ENCODE data around the gene IFT88. TPM values are rescaled to one million over a fixed set of nuclear protein-coding genes. Genes with fewer than 3 reads are reported as not detected.

IFT88 gene
- total RNA-seq, 3 donors from 2014 or later (not counting 1 experiment from before 2014, with no cell fraction given) = 9.2 to 13.9 (median 13.9) TPM

GRCh38 chr13:20573636-20574035 is 6.7 kb downstream of the IFT88 start:
- H3K4me3 ChIP-seq (ENCODE audit: low read length) = no peak overlapping the region
- no peaks in the 10 kb centered on the region for H3K27me3 Mint-ChIP-seq (ENCODE audit: low read depth in 2 of 2)
- H3K27me3 ChIP-seq (ENCODE audit: control insufficient read depth, insufficient read depth, low read length) = no peaks in the 10 kb centered on the region
- TF ChIP-seq, protein P1, sequence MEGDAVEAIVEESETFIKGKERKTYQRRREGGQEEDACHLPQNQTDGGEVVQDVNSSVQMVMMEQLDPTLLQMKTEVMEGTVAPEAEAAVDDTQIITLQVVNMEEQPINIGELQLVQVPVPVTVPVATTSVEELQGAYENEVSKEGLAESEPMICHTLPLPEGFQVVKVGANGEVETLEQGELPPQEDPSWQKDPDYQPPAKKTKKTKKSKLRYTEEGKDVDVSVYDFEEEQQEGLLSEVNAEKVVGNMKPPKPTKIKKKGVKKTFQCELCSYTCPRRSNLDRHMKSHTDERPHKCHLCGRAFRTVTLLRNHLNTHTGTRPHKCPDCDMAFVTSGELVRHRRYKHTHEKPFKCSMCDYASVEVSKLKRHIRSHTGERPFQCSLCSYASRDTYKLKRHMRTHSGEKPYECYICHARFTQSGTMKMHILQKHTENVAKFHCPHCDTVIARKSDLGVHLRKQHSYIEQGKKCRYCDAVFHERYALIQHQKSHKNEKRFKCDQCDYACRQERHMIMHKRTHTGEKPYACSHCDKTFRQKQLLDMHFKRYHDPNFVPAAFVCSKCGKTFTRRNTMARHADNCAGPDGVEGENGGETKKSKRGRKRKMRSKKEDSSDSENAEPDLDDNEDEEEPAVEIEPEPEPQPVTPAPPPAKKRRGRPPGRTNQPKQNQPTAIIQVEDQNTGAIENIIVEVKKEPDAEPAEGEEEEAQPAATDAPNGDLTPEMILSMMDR (IDR thresholded peaks at IDR 0.05) = no peak
- DNase-seq = no peak
- no peaks in the 10 kb centered on the region for H3K36me3 Mint-ChIP-seq
- H3K9me3 ChIP-seq (ENCODE audit: control insufficient read depth, insufficient read depth, low read length) = no peaks in the 10 kb centered on the region
- intact Hi-C loops (cut with micrococcal nuclease) = no loop called here
- H3K4me1 ChIP-seq (ENCODE audit: control insufficient read depth, insufficient read depth, low read length) = no peaks in the 10 kb centered on the region
- H3K36me3 ChIP-seq (ENCODE audit: control insufficient read depth, insufficient read depth, low read length) = peaks cover 2% of the 10 kb centered on the region
- H3K4me3 Mint-ChIP-seq = no peak overlapping the region
- H3K9me3 Mint-ChIP-seq = no peaks in the 10 kb centered on the region
- H3K27ac Mint-ChIP-seq = no peak overlapping the region
- ATAC-seq = no peak
- no peaks in the 10 kb centered on the region for H3K4me1 Mint-ChIP-seq
- no peak overlapping the region for H3K27ac ChIP-seq (ENCODE audit: low read length)
- 100% methylated on average over 1 of the region's 2 CpGs for WGBS (ENCODE audit: insufficient coverage)

- H3K4me1 ChIP-seq (ENCODE audit: control insufficient read depth, insufficient read depth, low read length) = no peaks in the 10 kb centered on the region
- WGBS (ENCODE audit: insufficient coverage) = 97% methylated on average over 3 of the region's 3 CpGs
- Mint-ChIP-seq H3K36me3 (peaks cover 9% of the 10 kb centered on the region), H3K27ac (no peak overlapping the region), H3K4me3 (no peak overlapping the region), H3K4me1 (no peaks in the 10 kb centered on the region), H3K27me3 (ENCODE audit: low read depth in 2 of 2) (no peaks in the 10 kb centered on the region), H3K9me3 (no peaks in the 10 kb centered on the region)
- ATAC-seq (no peak), DNase-seq (no peak)
- no peak overlapping the region for H3K4me3 ChIP-seq (ENCODE audit: low read length)
- H3K27me3 ChIP-seq (ENCODE audit: control insufficient read depth, insufficient read depth, low read length) = no peaks in the 10 kb centered on the region
- H3K36me3 ChIP-seq (ENCODE audit: control insufficient read depth, insufficient read depth, low read length) = peaks cover 4% of the 10 kb centered on the region
- intact Hi-C loops (cut with micrococcal nuclease) = no loop called here
- no peaks in the 10 kb centered on the region for H3K9me3 ChIP-seq (ENCODE audit: control insufficient read depth, insufficient read depth, low read length)
- TF ChIP-seq, protein P1 (IDR thresholded peaks at IDR 0.05) = no peak
- no peak overlapping the region for H3K27ac ChIP-seq (ENCODE audit: low read length)
These were observed 12.2 kb downstream of the IFT88 start for GRCh38 chr13:20579191-20579590.

GRCh38 chr13:20580257-20580656 is 13.3 kb downstream of the IFT88 start:
- H3K27me3 ChIP-seq (ENCODE audit: control insufficient read depth, insufficient read depth, low read length) = no peaks in the 10 kb centered on the region
- H3K4me1 ChIP-seq (ENCODE audit: control insufficient read depth, insufficient read depth, low read length) = no peaks in the 10 kb centered on the region
- peaks cover 4% of the 10 kb centered on the region for H3K9me3 ChIP-seq (ENCODE audit: control insufficient read depth, insufficient read depth, low read length)
- intact Hi-C loops (cut with micrococcal nuclease) = no loop called here
- Mint-ChIP-seq H3K27ac (no peak overlapping the region), H3K27me3 (ENCODE audit: low read depth in 2 of 2) (no peaks in the 10 kb centered on the region), H3K4me1 (no peaks in the 10 kb centered on the region), H3K36me3 (peaks cover 9% of the 10 kb centered on the region), H3K4me3 (no peak overlapping the region), H3K9me3 (no peaks in the 10 kb centered on the region)
- H3K27ac ChIP-seq (ENCODE audit: low read length) = no peak overlapping the region
- ATAC-seq (no peak), DNase-seq (no peak)
- TF ChIP-seq, protein P1 (IDR thresholded peaks at IDR 0.05) = no peak
- H3K4me3 ChIP-seq (ENCODE audit: low read length) = no peak overlapping the region
- H3K36me3 ChIP-seq (ENCODE audit: control insufficient read depth, insufficient read depth, low read length) = peaks cover 3% of the 10 kb centered on the region
- 98% methylated on average over 4 of the region's 5 CpGs for WGBS (ENCODE audit: insufficient coverage)

DNA sequence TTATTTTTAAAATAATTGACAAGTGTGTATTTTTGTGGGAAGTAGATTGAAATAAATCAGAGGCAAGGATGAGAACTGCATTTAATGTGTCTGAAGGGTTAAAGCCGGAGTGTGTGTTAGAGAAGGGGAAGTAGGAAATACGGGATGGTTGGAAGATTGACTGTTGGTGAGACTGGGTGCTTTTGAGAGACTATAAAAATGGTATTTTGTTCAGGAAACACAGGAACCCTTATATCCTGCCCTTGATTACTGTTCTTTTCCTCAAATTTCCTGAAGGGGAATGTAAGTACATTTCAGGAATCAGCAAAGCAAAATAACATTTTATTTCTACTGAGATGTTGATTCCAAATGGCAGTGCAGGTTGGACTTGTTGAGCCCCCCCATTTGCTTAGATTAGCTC is 15.1 kb downstream of the IFT88 start:
- intact Hi-C loops (cut with micrococcal nuclease) = loop anchor here (1.0 kb wide), 1 partner anchor 87 kb away; no protein-coding TSS in a partner anchor
- Mint-ChIP-seq H3K9me3 (no peaks in the 10 kb centered on the region), H3K4me1 (no peaks in the 10 kb centered on the region), H3K27ac (no peak overlapping the region), H3K4me3 (no peak overlapping the region), H3K36me3 (peaks cover 9% of the 10 kb centered on the region), H3K27me3 (ENCODE audit: low read depth in 2 of 2) (no peaks in the 10 kb centered on the region)
- H3K36me3 ChIP-seq (ENCODE audit: control insufficient read depth, insufficient read depth, low read length) = peaks cover 3% of the 10 kb centered on the region
- peaks cover 4% of the 10 kb centered on the region for H3K9me3 ChIP-seq (ENCODE audit: control insufficient read depth, insufficient read depth, low read length)
- no peak overlapping the region for H3K27ac ChIP-seq (ENCODE audit: low read length)
- 34% methylated on average over 2 of the region's 2 CpGs for WGBS (ENCODE audit: insufficient coverage)
- DNase-seq (no peak), ATAC-seq (no peak)
- TF ChIP-seq, protein P1 (IDR thresholded peaks at IDR 0.05) = no peak
- no peak overlapping the region for H3K4me3 ChIP-seq (ENCODE audit: low read length)
- H3K4me1 ChIP-seq (ENCODE audit: control insufficient read depth, insufficient read depth, low read length) = no peaks in the 10 kb centered on the region
- H3K27me3 ChIP-seq (ENCODE audit: control insufficient read depth, insufficient read depth, low read length) = no peaks in the 10 kb centered on the region

All from natural killer cell (primary cell).